ENCODE measurements around the gene UBE2L3.
"Not testable (repeated sequence)": the region's sequence is repeated elsewhere in the genome, so short reads cannot be mapped to it uniquely, and the experiment has no call there.

Gene UBE2L3

DNA sequence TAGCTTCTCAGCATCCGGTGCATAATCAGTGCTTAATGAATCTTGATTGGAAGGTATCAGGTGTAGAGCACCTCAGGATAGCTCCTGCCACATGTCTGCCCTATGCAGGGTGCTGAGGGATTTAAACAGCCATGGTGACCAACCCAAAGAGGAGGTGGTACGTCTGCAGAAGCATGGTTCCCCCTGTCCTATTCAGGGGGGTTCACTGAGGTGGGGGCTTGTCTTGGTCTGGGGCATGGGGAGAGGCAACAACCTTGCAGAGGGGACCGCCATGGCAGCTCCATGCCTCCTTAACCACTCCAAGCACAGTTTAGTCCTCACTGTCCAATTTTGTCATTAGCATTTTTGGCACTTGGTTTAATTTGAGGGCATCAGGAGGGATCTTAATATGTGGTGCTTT, 24.9 kb downstream of the UBE2L3 start:
- Histone ChIP-seq H3K4me1 (ENCODE audit: insufficient read depth, low read length, severe bottlenecking) (peaks cover 29% of the 10 kb centered on the region), H3K9me2 (ENCODE audit: low read depth, low read length) (no peaks in the 10 kb centered on the region), H3K27me3 (ENCODE audit: insufficient read depth, low read length) (no peaks in the 10 kb centered on the region), H3K4me3 (ENCODE audit: low read depth, low read length, poor library complexity, severe bottlenecking) (no peak overlapping the region), H3K79me2 (ENCODE audit: insufficient read depth, low read length) (peaks cover 82% of the 10 kb centered on the region), H4K20me1 (ENCODE audit: insufficient read depth, low read length) (no peaks in the 10 kb centered on the region), H3K4me2 (ENCODE audit: low read length) (no peak overlapping the region), H3K9me3 (ENCODE audit: low read length) (no peaks in the 10 kb centered on the region), H2AFZ (ENCODE audit: low read length) (no peak overlapping the region), H3F3A (ENCODE audit: insufficient read depth, low read length) (no peaks in the 10 kb centered on the region), H3K36me3 (ENCODE audit: insufficient read depth, low read length) (peaks cover 48% of the 10 kb centered on the region), H3K27ac (ENCODE audit: low read depth, low read length, poor library complexity, severe bottlenecking) (no peak overlapping the region), H3K9ac (ENCODE audit: low read length) (no peak overlapping the region)
- TF ChIP-seq, protein P1, sequence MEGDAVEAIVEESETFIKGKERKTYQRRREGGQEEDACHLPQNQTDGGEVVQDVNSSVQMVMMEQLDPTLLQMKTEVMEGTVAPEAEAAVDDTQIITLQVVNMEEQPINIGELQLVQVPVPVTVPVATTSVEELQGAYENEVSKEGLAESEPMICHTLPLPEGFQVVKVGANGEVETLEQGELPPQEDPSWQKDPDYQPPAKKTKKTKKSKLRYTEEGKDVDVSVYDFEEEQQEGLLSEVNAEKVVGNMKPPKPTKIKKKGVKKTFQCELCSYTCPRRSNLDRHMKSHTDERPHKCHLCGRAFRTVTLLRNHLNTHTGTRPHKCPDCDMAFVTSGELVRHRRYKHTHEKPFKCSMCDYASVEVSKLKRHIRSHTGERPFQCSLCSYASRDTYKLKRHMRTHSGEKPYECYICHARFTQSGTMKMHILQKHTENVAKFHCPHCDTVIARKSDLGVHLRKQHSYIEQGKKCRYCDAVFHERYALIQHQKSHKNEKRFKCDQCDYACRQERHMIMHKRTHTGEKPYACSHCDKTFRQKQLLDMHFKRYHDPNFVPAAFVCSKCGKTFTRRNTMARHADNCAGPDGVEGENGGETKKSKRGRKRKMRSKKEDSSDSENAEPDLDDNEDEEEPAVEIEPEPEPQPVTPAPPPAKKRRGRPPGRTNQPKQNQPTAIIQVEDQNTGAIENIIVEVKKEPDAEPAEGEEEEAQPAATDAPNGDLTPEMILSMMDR (IDR thresholded peaks at IDR 0.05; ENCODE audit: low read length) = no peak
- TF ChIP-seq EZH2 (IDR thresholded peaks at IDR 0.05; ENCODE audit: borderline replicate concordance, low read length) = no peak

DNA sequence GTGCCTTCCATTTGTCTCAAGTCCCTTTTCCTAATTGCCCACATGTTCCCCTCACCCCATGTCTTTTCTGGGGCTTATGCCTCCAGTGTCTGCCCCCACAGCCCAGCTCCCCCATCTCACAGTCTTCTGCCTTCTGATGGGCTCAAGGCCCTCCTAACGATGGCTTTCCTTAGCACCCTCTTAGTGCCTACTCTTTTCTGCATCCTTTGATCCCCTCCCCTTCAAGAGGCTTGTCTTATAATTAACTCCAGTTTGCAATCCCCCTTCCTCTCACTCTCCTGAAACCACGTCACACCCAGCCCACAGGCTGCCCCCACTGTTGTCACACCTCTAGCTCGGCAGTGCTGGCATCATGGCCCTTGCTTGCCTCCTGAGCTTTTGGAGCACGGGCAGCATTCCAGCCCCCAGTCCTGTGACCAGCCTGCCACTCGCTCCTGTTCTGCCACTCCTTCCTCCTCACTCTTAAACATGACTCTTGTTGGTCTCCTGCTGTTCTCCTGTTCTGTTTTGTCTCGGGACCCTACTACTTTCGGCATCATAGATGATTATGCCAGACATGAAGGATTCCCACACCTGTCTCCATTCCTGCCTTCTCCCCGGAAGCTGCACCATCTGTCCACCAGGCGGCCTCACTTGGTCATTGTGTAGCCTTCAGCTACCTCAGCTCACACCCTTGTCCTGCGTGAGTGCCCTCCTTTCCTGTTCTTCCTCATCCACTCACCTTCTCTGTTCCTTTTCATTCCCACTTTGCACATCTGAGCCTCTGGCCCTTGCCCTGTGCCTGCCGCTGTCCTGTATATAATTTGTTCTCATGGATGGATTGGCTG, 26.1 kb downstream of the UBE2L3 start:
- Histone ChIP-seq H3K36me3 (ENCODE audit: insufficient read depth, low read length) (peaks cover 48% of the 10 kb centered on the region), H3K27ac (ENCODE audit: low read depth, low read length, poor library complexity, severe bottlenecking) (no peak overlapping the region), H3K4me1 (ENCODE audit: insufficient read depth, low read length, severe bottlenecking) (peaks cover 19% of the 10 kb centered on the region), H3K79me2 (ENCODE audit: insufficient read depth, low read length) (peaks cover 80% of the 10 kb centered on the region), H3K9me3 (ENCODE audit: low read length) (no peaks in the 10 kb centered on the region), H3K4me3 (ENCODE audit: low read depth, low read length, poor library complexity, severe bottlenecking) (no peak overlapping the region), H3K9ac (ENCODE audit: low read length) (no peak overlapping the region), H3K9me2 (ENCODE audit: low read depth, low read length) (no peaks in the 10 kb centered on the region), H2AFZ (ENCODE audit: low read length) (no peak overlapping the region), H4K20me1 (ENCODE audit: insufficient read depth, low read length) (no peaks in the 10 kb centered on the region), H3K4me2 (ENCODE audit: low read length) (no peak overlapping the region), H3K27me3 (ENCODE audit: insufficient read depth, low read length) (no peaks in the 10 kb centered on the region), H3F3A (ENCODE audit: insufficient read depth, low read length) (no peaks in the 10 kb centered on the region)
- TF ChIP-seq, protein P1 (IDR thresholded peaks at IDR 0.05; ENCODE audit: low read length) = no peak; the same call in 1 of the 2 replicates
- no peak for TF ChIP-seq EZH2 (IDR thresholded peaks at IDR 0.05; ENCODE audit: borderline replicate concordance, low read length)

DNA sequence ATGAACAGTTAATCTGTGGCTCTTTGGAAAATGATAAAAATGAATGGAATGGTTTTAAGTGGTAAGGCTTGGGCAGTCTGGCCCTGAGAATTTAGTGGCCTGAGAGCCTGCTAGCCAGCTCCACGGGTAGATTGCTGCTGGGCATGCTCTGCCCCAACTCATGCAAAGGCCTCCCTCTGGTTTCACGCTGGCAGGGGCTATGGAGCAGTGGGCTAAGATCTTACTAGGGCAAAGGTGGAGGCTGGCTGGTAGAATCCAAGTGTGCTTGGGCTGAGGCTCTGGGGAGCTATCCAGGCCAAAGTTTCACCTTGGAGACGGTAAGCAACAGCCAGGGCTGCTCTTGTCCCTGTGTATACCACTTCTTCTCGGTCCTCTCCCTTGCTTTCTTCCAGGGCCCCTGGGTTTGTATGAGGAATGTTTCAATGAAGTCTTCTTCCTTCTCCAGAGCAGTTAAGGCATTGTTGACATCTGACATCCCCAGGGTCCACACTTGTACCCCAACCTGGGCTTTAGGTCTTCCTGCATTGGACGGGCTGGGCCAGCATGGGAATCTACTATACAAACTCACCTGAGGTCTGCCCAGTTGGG, 27.4 kb downstream of the UBE2L3 start:
- peaks cover 83% of the 10 kb centered on the region for H3K79me2 ChIP-seq (ENCODE audit: insufficient read depth, low read length)
- no peak overlapping the region for H3K4me2 ChIP-seq (ENCODE audit: low read length)
- H3K27ac ChIP-seq (ENCODE audit: low read depth, low read length, poor library complexity, severe bottlenecking) = no peak overlapping the region
- H3K36me3 ChIP-seq (ENCODE audit: insufficient read depth, low read length) = peaks cover 60% of the 10 kb centered on the region
- H3K4me1 ChIP-seq (ENCODE audit: insufficient read depth, low read length, severe bottlenecking) = peaks cover 19% of the 10 kb centered on the region
- H4K20me1 ChIP-seq (ENCODE audit: insufficient read depth, low read length) = no peaks in the 10 kb centered on the region
- no peak overlapping the region for H3K4me3 ChIP-seq (ENCODE audit: low read depth, low read length, poor library complexity, severe bottlenecking)
- no peak for TF ChIP-seq EZH2 (IDR thresholded peaks at IDR 0.05; ENCODE audit: borderline replicate concordance, low read length)
- TF ChIP-seq, protein P1 (IDR thresholded peaks at IDR 0.05; ENCODE audit: low read length) = no peak
- no peak overlapping the region for H2AFZ ChIP-seq (ENCODE audit: low read length)
- no peaks in the 10 kb centered on the region for H3K9me3 ChIP-seq (ENCODE audit: low read length)
- no peaks in the 10 kb centered on the region for H3F3A ChIP-seq (ENCODE audit: insufficient read depth, low read length)
- no peaks in the 10 kb centered on the region for H3K27me3 ChIP-seq (ENCODE audit: insufficient read depth, low read length)
- no peak overlapping the region for H3K9ac ChIP-seq (ENCODE audit: low read length)
- no peaks in the 10 kb centered on the region for H3K9me2 ChIP-seq (ENCODE audit: low read depth, low read length)

DNA sequence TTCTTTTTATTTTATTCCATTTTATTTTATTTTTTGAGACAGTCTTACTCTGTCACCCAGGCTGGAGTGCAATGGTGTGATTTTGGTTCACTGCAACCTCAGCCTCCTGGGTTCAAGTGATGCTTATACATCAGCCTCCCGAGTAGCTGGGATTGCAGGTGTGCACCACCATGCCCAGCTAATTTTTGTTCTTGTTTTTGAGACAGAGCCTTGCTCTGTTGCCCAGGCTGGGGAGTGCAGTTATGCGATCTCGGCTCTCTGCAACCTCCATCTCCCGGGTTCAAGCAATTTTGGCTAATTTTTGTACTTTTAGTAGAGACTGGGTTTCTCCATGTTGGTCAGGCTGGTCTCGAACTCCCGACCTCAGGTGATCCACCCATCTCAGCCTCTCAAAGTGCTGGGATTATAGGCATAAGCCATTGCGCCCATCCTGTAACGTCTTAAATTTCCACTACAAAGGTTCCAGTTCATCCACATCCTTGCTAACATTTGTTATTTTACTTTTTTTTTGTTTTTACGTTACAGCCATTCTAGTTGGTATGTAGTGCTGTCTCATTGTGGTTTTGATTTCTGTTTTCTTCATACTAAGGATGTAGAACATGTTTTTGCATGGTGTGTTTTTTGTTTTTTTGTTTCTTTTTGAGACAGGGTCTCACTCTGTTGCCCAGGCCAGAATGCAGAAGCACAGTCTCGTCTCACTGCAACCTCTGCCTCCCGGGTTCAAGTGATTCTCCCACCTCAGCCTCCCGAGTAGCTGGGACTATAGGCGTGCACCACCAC, 29.0 kb downstream of the UBE2L3 start:
- H3K9me3 ChIP-seq (ENCODE audit: low read length); H3K9me2 ChIP-seq (ENCODE audit: low read depth, low read length); H3K27ac ChIP-seq (ENCODE audit: low read depth, low read length, poor library complexity, severe bottlenecking); H3K4me3 ChIP-seq (ENCODE audit: low read depth, low read length, poor library complexity, severe bottlenecking); H3K9ac ChIP-seq (ENCODE audit: low read length); H2AFZ ChIP-seq (ENCODE audit: low read length); H3K4me2 ChIP-seq (ENCODE audit: low read length); H3K27me3 ChIP-seq (ENCODE audit: insufficient read depth, low read length); H4K20me1 ChIP-seq (ENCODE audit: insufficient read depth, low read length); H3K4me1 ChIP-seq (ENCODE audit: insufficient read depth, low read length, severe bottlenecking); H3F3A ChIP-seq (ENCODE audit: insufficient read depth, low read length): not testable (repeated sequence)
- H3K79me2 ChIP-seq (ENCODE audit: insufficient read depth, low read length) = peaks cover 79% of the 10 kb centered on the region
- H3K36me3 ChIP-seq (ENCODE audit: insufficient read depth, low read length) = peaks cover 60% of the 10 kb centered on the region

All from OCI-LY1 (cell line).